Progenitor cell of endocrine pancreas (in vitro differentiated cells): ENCODE results near the gene SLC6A12. TPM values are rescaled to one million over a fixed set of nuclear protein-coding genes. Genes with fewer than 3 reads are reported as not detected.

ENCODE experiments used
- DNase-seq: peaks from one replicate; pipeline ENCODE4 v3.0.0; 2021; ENCODE audit warnings: low spot score; ENCODE audit not compliant: unreplicated experiment
- H3K27ac Mint-ChIP-seq: 2 replicates; pipeline ENCODE4 v1.8.0; 2021; ENCODE audit warnings: mild to moderate bottlenecking, moderate library complexity, mixed read lengths
- H3K27me3 Mint-ChIP-seq: 2 replicates; pipeline ENCODE4 v1.8.0; 2021; ENCODE audit warnings: mixed read lengths
- H3K36me3 Mint-ChIP-seq: 2 replicates; pipeline ENCODE4 v1.8.0; 2022; ENCODE audit warnings: mixed read lengths; ENCODE audit not compliant: insufficient read depth
- H3K4me1 Mint-ChIP-seq: 2 replicates; pipeline ENCODE4 v1.8.0; 2021; ENCODE audit warnings: low read depth, mixed read lengths
- H3K4me3 Mint-ChIP-seq: 2 replicates; pipeline ENCODE4 v1.8.0; 2021; ENCODE audit warnings: low read depth, mild to moderate bottlenecking, moderate library complexity, mixed read lengths
- H3K9me3 Mint-ChIP-seq: 2 replicates; pipeline ENCODE4 v1.8.0; 2021; ENCODE audit warnings: low read depth, mixed read lengths
- CTCF ChIP-seq: fragments of 200-600 bp; sonication (generic); IDR thresholded peaks from one replicate; pipeline ENCODE4 v1.5.0; 2021; ENCODE audit warnings: antibody characterized with exemption, mild to moderate bottlenecking; ENCODE audit not compliant: unreplicated experiment
- total RNA-seq: library from RNA; stranded (reverse); gene quantifications from 2 replicates; pipeline ENCODE4 v1.2.1, GENCODE V29; 2021

The SLC6A12 gene
- total RNA-seq, 1 donor from 2014 or later = 3.1 TPM

GRCh38 chr12:196436-196835 is 17.5 kb downstream of the SLC6A12 start:
- Mint-ChIP-seq H3K9me3 (no peaks in the 10 kb centered on the region), H3K4me1 (peaks cover 2% of the 10 kb centered on the region), H3K27me3 (peaks cover 62% of the 10 kb centered on the region), H3K36me3 (no peaks in the 10 kb centered on the region), H3K4me3 (no peak overlapping the region), H3K27ac (no peak overlapping the region)
- TF ChIP-seq CTCF = no peak
- DNase-seq = no peak

- TF ChIP-seq CTCF = no peak
- H3K27me3 Mint-ChIP-seq = peaks cover 59% of the 10 kb centered on the region
- H3K27ac Mint-ChIP-seq = no peak overlapping the region
- H3K4me3 Mint-ChIP-seq = no peak overlapping the region
- no peaks in the 10 kb centered on the region for H3K9me3 Mint-ChIP-seq
- H3K36me3 Mint-ChIP-seq = no peaks in the 10 kb centered on the region
- DNase-seq = no peak
- peaks cover 2% of the 10 kb centered on the region for H3K4me1 Mint-ChIP-seq
Measured at GRCh38 chr12:195951-196350, 18.0 kb downstream of the SLC6A12 start.

DNA sequence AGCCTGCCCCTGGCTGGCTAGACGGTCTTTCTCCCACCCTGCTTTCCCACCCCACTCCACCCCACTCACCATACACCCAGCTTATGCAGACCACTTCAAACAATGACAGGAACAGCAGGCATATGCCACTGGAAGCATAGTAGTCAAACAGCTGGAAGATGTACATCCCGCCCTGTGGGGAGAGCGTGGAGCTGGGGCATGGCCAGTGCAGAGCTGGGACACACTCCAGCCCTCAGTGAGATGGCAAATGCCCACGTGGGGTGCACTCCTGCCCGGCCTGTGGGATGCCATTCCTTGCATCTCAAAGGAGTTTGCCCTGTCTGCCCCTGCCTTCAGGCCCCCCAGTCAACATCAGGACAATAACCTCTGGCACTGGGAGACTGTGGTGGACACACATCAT is 18.8 kb downstream of the SLC6A12 start:
- Mint-ChIP-seq H3K9me3 (no peaks in the 10 kb centered on the region), H3K4me1 (peaks cover 2% of the 10 kb centered on the region), H3K4me3 (no peak overlapping the region), H3K27ac (no peak overlapping the region), H3K36me3 (no peaks in the 10 kb centered on the region), H3K27me3 (peaks cover 59% of the 10 kb centered on the region)
- no peak for DNase-seq
- no peak for TF ChIP-seq CTCF

- peaks cover 2% of the 10 kb centered on the region for H3K4me1 Mint-ChIP-seq
- no peaks in the 10 kb centered on the region for H3K36me3 Mint-ChIP-seq
- no peak for DNase-seq
- no peak overlapping the region for H3K27ac Mint-ChIP-seq
- H3K4me3 Mint-ChIP-seq = no peak overlapping the region
- peaks cover 61% of the 10 kb centered on the region for H3K27me3 Mint-ChIP-seq
- H3K9me3 Mint-ChIP-seq = no peaks in the 10 kb centered on the region
- TF ChIP-seq CTCF = no peak
Measured at GRCh38 chr12:194276-194675, 19.7 kb downstream of the SLC6A12 start.

GRCh38 chr12:193261-193660 is 20.7 kb downstream of the SLC6A12 start:
- no peaks in the 10 kb centered on the region for H3K36me3 Mint-ChIP-seq
- no peaks in the 10 kb centered on the region for H3K9me3 Mint-ChIP-seq
- no peak for TF ChIP-seq CTCF
- no peak overlapping the region for H3K27ac Mint-ChIP-seq
- no peak overlapping the region for H3K4me3 Mint-ChIP-seq
- peaks cover 65% of the 10 kb centered on the region for H3K27me3 Mint-ChIP-seq
- peaks cover 4% of the 10 kb centered on the region for H3K4me1 Mint-ChIP-seq
- no peak for DNase-seq

- H3K4me3 Mint-ChIP-seq = no peak overlapping the region
- TF ChIP-seq CTCF = no peak
- no peaks in the 10 kb centered on the region for H3K36me3 Mint-ChIP-seq
- H3K27me3 Mint-ChIP-seq = peaks cover 67% of the 10 kb centered on the region
- DNase-seq = no peak
- no peaks in the 10 kb centered on the region for H3K9me3 Mint-ChIP-seq
- peaks cover 4% of the 10 kb centered on the region for H3K4me1 Mint-ChIP-seq
- H3K27ac Mint-ChIP-seq = no peak overlapping the region
Measured at GRCh38 chr12:191541-191940, 22.4 kb downstream of the SLC6A12 start.
